ENCODE results near the gene TRAF3IP3. TPM values are rescaled to one million over a fixed set of nuclear protein-coding genes. Genes with fewer than 3 reads are reported as not detected.
A peak's percentile ranks its signal among the peaks of the same experiment; 100 is the strongest.

Gene TRAF3IP3
- total RNA-seq, 2 donors from 2014 or later, result 157 to 185 TPM

DNA sequence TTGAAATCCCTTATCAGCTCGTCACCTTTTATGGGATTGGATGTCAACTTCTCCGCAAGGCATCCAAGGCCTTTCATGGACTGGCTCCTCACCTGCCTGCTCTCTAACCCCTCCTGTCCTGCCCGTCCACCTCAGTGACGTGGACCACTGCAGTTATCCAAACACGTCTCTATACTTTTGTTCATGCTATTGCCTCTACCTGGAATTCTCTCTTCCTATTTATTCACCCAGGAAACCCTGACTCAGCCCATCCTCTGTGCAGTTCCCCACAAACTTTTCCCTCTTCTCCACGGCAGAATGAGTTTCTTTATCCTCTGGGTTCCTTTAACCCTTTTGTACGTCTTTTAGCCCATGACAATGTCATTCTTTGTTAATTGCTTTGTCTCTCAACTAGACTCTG, 66.9 kb downstream of the TRAF3IP3 start:
- Mint-ChIP-seq H3K9me3 (no peaks in the 10 kb centered on the region), H3K36me3 (no peaks in the 10 kb centered on the region), H3K27me3 (peaks cover 22 to 27% of the 10 kb centered on the region in 2 donors), H3K4me3 (no peak overlapping the region), H3K27ac (no peak overlapping the region), H3K4me1 (ENCODE audit: low read depth in 2 of 2) (peaks cover 15% of the 10 kb centered on the region in 2 donors)
- ATAC-seq (no peak), DNase-seq (ENCODE audit: low spot score) (no peak)

DNA sequence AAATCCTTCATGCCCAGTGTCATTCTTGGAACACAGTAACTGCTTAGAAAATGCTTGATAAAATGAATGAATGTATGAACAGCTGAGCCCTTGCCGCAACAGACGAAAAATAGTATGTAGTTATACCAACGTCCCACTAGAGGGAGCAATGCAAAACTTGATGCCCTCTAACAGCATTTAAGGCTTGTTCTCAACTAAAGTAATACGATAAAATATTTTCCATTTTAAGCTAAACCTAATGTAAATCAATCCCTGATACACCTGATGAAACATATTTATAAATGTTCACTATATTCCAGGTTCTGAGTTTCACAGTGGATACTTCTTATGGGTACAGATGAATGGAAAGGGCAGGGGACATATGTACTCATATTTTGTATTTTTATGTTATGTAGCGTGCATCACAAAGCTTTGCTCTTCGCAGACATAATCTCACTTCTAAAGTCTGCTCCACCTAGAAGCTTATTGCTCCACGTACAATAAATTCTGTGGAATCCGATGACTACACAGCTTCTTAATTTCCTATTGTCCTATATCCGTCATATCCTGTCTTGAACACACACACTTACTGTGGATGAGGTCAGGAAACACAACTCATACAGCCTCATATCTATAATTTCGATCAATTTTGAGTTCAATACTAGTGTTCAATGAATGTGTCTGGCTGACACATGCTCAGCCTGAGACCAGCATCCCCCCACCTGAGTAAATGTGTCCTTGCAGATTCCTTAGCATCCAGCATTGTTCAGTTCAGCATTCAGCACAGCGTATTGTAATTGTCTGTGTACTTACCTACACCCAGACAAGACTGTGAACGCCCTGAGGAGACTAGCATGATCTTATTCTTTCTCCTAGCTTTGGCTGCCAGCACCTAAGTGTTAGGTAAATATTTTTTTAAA, 67.5 kb downstream of the TRAF3IP3 start:
- no peaks in the 10 kb centered on the region for H3K36me3 Mint-ChIP-seq
- peaks cover 15 to 16% of the 10 kb centered on the region in 2 donors for H3K4me1 Mint-ChIP-seq (ENCODE audit: low read depth in 2 of 2)
- peaks cover 21 to 26% of the 10 kb centered on the region in 2 donors for H3K27me3 Mint-ChIP-seq
- ATAC-seq (no peak), DNase-seq (ENCODE audit: low spot score) (no peak)
- H3K27ac Mint-ChIP-seq, result no peak overlapping the region
- H3K9me3 Mint-ChIP-seq, result no peaks in the 10 kb centered on the region
- H3K4me3 Mint-ChIP-seq, result no peak overlapping the region

GRCh38 chr1:209825591-209826434, 70.0 kb downstream of the TRAF3IP3 start:
- H3K27me3 Mint-ChIP-seq, result peaks cover 12 to 15% of the 10 kb centered on the region in 2 donors
- H3K9me3 Mint-ChIP-seq, result no peaks in the 10 kb centered on the region
- ATAC-seq, result no peak
- peaks cover 4% of the 10 kb centered on the region for H3K36me3 Mint-ChIP-seq
- no peak overlapping the region for H3K4me3 Mint-ChIP-seq
- peaks cover 18 to 29% of the 10 kb centered on the region in 2 donors for H3K4me1 Mint-ChIP-seq (ENCODE audit: low read depth in 2 of 2)
- DNase-seq (ENCODE audit: low spot score), result no peak
- H3K27ac Mint-ChIP-seq, result peak overlapping the region in 1 of 2 donors; percentile 30

DNA sequence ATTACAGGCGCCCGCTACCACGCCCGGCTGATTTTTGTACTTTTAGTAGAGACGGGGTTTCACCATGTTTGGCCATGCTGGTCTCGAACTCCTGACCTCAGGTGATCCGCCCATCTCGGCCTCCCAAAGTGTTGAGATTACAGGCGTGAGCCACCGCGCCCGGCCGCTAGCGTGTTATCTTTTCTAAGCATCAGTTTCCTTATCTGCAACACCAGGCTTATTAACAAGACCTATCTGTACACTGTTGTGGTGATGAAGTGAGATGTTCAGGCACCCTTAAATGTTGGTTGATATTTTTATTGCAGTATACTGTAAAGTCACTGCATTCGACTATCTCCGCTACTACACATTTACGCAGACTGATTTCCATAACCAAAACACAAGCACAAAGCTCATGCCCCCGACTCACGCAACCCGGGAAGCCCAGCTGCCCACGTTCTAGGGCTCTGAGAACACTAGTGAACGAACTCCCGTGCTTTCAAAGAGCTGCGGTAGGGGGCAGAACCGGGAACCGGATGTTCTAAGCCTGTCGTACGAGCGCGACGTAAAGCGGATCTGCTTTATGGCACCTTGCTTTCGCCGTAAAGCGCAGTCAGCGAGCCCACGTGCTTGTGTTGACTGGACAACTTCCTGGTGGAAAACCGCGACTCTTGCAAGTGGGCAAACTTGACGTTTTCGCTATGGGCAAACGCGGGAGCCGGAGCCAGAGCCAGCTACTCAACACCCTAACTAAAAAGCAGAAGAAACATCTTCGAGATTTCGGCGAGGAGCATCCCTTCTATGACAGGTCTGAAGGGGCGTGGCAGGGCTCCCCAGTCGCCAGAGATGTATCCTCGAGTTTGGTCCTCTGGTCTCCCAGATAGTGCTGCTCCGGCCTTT, 71.8 kb downstream of the TRAF3IP3 start, which contains the start of gene UTP25:
UTP25 (plus strand) TSS at position 589 of the 879 bp plus-strand sequence; CDS start at position 681, 92 bp downstream.
- DNase-seq (ENCODE audit: low spot score), result peak; percentile 96
- ATAC-seq, result peak; percentile 95 to 96
- peaks cover 18 to 29% of the 10 kb centered on the region in 2 donors for H3K4me1 Mint-ChIP-seq (ENCODE audit: low read depth in 2 of 2)
- peaks cover 5 to 6% of the 10 kb centered on the region in 2 donors for H3K27me3 Mint-ChIP-seq
- no peaks in the 10 kb centered on the region for H3K9me3 Mint-ChIP-seq
- peaks cover 7% of the 10 kb centered on the region for H3K36me3 Mint-ChIP-seq
- H3K4me3 Mint-ChIP-seq, result peak within 1 kb of the TSS; percentile 92
- peak within 1 kb of the TSS; percentile 90 to 97 for H3K27ac Mint-ChIP-seq

DNA sequence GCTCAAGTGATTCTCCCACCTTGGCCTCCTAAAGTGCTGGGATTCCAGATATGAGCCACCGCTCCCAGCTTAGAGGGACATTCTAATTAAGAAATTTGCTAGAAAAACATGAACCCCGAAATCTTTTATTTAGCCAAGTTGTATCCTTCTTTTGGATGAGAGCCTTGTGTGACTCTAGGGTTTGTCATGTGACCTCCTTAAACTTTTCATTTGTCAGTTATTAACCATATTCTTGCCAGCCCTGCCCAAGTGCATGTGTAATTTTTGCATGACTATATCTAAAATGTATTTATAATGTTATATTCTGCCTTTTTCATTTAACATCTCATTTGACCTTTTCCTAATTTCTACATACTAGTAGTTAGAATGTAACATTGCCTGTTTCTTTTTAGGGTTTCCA, 73.9 kb downstream of the TRAF3IP3 start:
- peak overlapping the region; percentile 48 to 90 for H3K27ac Mint-ChIP-seq
- DNase-seq (ENCODE audit: low spot score) (no peak), ATAC-seq (no peak)
- peaks cover 23% of the 10 kb centered on the region for H3K36me3 Mint-ChIP-seq
- H3K4me3 Mint-ChIP-seq, result peak overlapping the region; percentile 92
- H3K27me3 Mint-ChIP-seq, result no peaks in the 10 kb centered on the region
- H3K9me3 Mint-ChIP-seq, result no peaks in the 10 kb centered on the region
- H3K4me1 Mint-ChIP-seq (ENCODE audit: low read depth in 2 of 2), result peaks cover 17 to 31% of the 10 kb centered on the region in 2 donors

- no peaks in the 10 kb centered on the region for H3K9me3 Mint-ChIP-seq
- H3K27ac Mint-ChIP-seq, result no peak overlapping the region
- H3K4me3 Mint-ChIP-seq, result no peak overlapping the region
- DNase-seq (ENCODE audit: low spot score) (no peak), ATAC-seq (no peak)
- H3K4me1 Mint-ChIP-seq (ENCODE audit: low read depth in 2 of 2), result peaks cover 17 to 31% of the 10 kb centered on the region in 2 donors
- H3K36me3 Mint-ChIP-seq, result peaks cover 29% of the 10 kb centered on the region
- no peaks in the 10 kb centered on the region for H3K27me3 Mint-ChIP-seq
Measured at GRCh38 chr1:209830722-209831121, 74.9 kb downstream of the TRAF3IP3 start.

DNA sequence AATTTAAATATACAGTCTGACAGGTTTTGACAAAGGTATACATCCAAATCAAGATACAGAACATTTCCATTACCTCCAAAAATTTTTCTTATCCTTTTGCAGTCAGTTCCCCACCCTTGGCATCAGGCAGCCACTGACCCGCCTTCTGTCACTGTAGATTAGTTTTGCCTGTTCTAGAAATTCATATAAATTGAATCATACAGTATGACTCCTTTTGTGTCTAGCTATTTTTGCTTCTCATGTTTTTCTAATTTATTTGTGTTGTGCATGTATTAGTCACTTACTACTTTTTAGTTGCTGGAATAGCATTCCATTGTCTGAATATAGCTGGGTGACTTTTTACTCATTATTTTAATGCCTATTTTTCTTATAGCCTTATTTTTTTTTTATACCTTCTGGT, 75.8 kb downstream of the TRAF3IP3 start:
- Mint-ChIP-seq H3K36me3 (peaks cover 31% of the 10 kb centered on the region), H3K9me3 (no peaks in the 10 kb centered on the region), H3K27me3 (no peaks in the 10 kb centered on the region), H3K27ac (no peak overlapping the region), H3K4me1 (ENCODE audit: low read depth in 2 of 2) (peaks cover 17 to 31% of the 10 kb centered on the region in 2 donors), H3K4me3 (no peak overlapping the region)
- DNase-seq (ENCODE audit: low spot score) (no peak), ATAC-seq (no peak)

Other genes starting within 250 kb of the TRAF3IP3 start
- gene CAMK1G, start 172.3 kb upstream of the TRAF3IP3 start, total RNA-seq, result not detected
- 1 to 10 TPM; 1.1 to 1.2 TPM for gene LAMB3, start 103.6 kb upstream of the TRAF3IP3 start, total RNA-seq
- 1 to 10 TPM; 2.3 to 3.3 TPM for gene G0S2, start 80.6 kb upstream of the TRAF3IP3 start, total RNA-seq
- under 1 TPM in 1 of 2 donors, not detected in 1; 0.43 TPM for gene HSD11B1, start 51.2 kb upstream of the TRAF3IP3 start, total RNA-seq
- 1 to 10 TPM; 2.5 to 3.0 TPM for gene C1orf74, start 28.5 kb downstream of the TRAF3IP3 start, total RNA-seq
- gene IRF6, start 50.1 kb downstream of the TRAF3IP3 start, total RNA-seq, result 1 to 10 TPM; 1.5 to 8.6 TPM
- 10 to 100 TPM in 1 of 2 donors, 1 to 10 TPM in 1; 8.5 to 12.6 TPM for gene UTP25, start 71.9 kb downstream of the TRAF3IP3 start, total RNA-seq
- gene SYT14, start 182.2 kb downstream of the TRAF3IP3 start, total RNA-seq, result not detected

Data from natural killer cell treated with Interleukin-12 subunit alpha and Interleukin-12 subunit beta and Interleukin-15 and Interleukin-18, amount 100 ng/mL, for 72 hours (primary cell).